Fibroblast of villous mesenchyme (primary cell): Measurements from ENCODE around the gene NKIRAS2. TPM values are rescaled to one million over a fixed set of nuclear protein-coding genes. Genes with fewer than 3 reads are reported as not detected.

ENCODE experiments used
- DNase-seq: peaks from one replicate; pipeline ENCODE4 v3.0.0-alpha.2; 2010; ENCODE audit warnings: low read depth
- H3K4me3 ChIP-seq: 2 replicates; pipeline ENCODE4 v1.5.1; 2011; ENCODE audit warnings: low read depth, mild to moderate bottlenecking, low read length
- CTCF ChIP-seq: IDR thresholded peaks from 2 replicates; pipeline ENCODE4 v1.5.1; 2012; ENCODE audit warnings: low read depth, mild to moderate bottlenecking, low read length; ENCODE audit not compliant: insufficient read depth
- total RNA-seq: library from RNA; depleted of rRNA; stranded (reverse); fragments of >200 nt; gene quantifications from 2 replicates; pipeline ENCODE4 v1.2.3, GENCODE V29; 2012

The NKIRAS2 gene
- total RNA-seq, 1 donor, result 35.8 TPM

DNA sequence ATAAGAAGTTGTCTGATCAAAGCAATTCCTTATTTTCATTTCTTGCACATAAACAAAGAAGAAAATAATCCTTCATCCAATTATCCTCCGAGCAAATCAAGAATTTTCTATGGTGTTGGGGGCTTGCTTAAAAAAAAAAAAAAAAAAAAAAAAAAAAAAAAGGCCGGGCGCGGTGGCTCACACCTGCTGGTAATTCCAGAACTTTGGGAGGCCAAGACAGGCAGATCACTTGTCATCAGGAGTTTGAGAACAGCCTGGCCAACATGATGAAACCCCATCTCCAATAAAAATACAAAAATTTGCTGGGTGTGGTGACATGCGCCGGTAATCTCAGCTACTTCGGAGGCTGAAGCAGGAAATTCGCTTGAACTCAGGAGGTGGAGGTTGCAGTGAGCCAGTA is 34.0 kb upstream of the NKIRAS2 start:
- DNase-seq, result no peak

GRCh38 chr17:41986634-41987033 is 33.3 kb upstream of the NKIRAS2 start:
- no peak for DNase-seq

More for the DNA sequence above, 34.0 kb upstream of the NKIRAS2 start:
- TF ChIP-seq CTCF, result no peak
- H3K4me3 ChIP-seq, result no peak overlapping the region

GRCh38 chr17:41987642-41988041 is 32.2 kb upstream of the NKIRAS2 start:
- TF ChIP-seq CTCF, result no peak
- peak; percentile 18 for DNase-seq
- H3K4me3 ChIP-seq, result no peak overlapping the region

More at GRCh38 chr17:41986634-41987033, 33.3 kb upstream of the NKIRAS2 start:
- TF ChIP-seq CTCF, result no peak
- H3K4me3 ChIP-seq, result no peak overlapping the region

DNA sequence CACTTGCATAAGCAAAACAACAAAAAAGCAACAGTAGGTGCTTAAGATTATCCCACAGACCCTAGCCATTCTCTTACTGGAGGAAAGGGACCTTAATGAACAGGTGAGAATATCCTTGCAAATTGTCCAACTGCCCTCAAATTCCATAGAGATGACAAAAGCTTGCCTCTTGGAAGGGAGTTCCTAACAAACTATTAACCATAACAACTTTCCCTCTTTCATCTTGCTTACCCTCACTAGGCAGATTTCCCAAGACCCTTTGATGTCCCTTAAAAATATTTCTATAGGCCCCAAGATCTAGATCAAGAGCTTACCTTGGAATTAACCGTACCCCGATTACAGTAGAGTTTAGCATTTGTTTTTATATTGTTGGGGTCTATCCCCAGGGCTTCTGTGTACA is 31.5 kb upstream of the NKIRAS2 start:
- TF ChIP-seq CTCF, result no peak
- DNase-seq, result no peak
- no peak overlapping the region for H3K4me3 ChIP-seq

DNA sequence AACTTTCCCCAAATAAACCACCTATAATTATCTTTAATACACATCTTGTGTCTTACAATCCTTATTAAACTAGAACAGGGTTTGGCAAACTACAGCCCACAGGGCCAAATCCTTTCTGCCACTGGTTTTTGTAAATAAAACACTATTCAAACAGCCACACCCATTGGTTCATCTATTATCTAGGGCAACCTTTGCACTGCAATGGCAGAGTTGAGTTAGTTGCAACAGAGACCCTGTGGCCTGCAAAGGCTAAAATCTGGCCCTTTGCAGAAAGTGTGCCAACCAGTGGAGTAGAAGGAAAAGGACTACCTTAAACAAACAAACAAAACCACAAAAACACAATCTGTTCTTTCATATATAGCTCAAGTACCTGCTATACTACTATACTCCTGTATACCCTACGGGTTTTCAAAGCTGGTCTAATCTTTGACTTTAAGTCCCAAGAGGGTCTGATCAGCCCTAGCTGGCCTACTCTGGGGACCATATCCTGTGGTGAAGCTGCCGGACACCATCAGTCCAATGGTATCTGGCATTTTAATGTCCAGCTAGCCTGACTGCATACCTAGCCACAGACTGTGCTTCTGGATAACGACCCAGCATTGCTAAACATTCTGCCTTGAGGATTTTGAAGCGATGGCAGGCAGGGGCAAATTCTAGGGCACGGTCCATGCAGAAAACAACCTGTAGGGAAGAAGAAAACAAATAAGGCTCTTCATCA is 30.0 kb upstream of the NKIRAS2 start:
- TF ChIP-seq CTCF, result no peak
- H3K4me3 ChIP-seq, result no peak overlapping the region
- no peak for DNase-seq

GRCh38 chr17:41992576-41992975 is 27.3 kb upstream of the NKIRAS2 start:
- TF ChIP-seq CTCF, result no peak
- DNase-seq, result no peak
- H3K4me3 ChIP-seq, result no peak overlapping the region

GRCh38 chr17:41996855-41997164 is 23.1 kb upstream of the NKIRAS2 start:
- no peak for TF ChIP-seq CTCF
- no peak overlapping the region for H3K4me3 ChIP-seq
- no peak for DNase-seq
